CD4-positive, alpha-beta T cell treated with Interferon gamma for 1 hour (primary cell): ENCODE results near the gene IRF3.

Source experiments
- DNase-seq: peaks from one replicate; pipeline ENCODE4 v3.0.0-alpha.2; 2020

Gene IRF3

DNA sequence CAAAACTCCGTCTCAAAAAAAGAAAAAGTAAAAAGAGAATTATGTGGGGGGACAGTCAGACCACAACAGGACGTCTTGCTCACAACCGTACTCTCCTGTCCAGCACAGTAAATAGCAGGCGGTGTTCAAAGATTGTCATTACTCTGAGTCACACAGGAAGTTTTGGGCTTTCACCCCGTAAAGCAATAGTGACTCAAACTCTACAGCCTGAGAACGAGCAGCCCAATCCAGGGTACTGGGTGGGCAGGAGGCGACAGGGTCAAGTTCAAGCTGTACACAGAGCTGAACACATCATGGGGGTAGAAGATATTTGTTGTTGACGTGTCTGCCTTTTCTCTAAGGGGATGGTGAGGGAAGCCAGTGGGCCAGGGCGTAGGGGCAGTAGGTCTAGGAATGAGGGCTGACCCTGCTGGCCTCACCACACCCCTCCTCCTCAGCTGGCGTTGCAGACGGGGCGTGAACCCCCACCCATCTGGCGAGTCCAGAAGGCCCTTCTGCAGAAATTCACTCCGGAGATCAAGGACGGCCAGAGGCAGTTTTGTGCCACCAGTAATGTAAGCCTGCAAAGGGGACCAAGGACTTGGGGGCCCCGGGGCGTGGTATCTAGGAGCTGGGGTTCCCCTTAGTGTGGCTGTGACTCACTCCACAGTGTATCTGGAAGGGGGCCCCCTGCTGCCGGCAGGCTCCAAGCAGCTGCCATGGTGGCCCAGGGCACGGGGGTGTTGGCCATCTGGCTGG lies 51.4 kb downstream of the IRF3 start:
- no peak for DNase-seq

DNA sequence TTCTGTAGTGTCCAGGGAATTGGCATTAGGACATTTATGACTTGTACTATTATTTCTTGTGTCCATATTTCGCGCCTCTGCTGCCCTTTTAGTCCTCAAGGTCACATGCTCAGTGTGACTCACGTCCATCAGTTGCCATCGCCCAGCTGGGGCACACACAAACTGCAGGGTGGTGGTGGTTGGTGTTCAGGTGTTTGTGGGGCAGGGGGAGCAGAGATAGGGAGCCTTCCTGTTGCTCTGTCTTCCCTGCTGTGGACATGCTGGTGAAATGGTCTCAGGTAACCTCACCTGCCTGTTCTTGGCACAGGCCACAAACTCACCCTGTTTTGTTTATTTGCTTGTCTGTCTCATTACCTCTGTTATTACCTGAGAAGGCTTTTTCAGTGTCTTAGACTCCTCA lies 52.3 kb downstream of the IRF3 start:
- no peak for DNase-seq
